ENCODE results near the gene ALDH1A1. TPM values are rescaled to one million over a fixed set of nuclear protein-coding genes. Genes with fewer than 3 reads are reported as not detected.
"Not testable (repeated sequence)": the region's sequence is repeated elsewhere in the genome, so short reads cannot be mapped to it uniquely, and the experiment has no call there.

Gene ALDH1A1
- total RNA-seq, 2 donors from 2014 or later = 16.8 to 427 TPM

GRCh38 chr9:72943844-72944462 lies 8.9 kb downstream of the ALDH1A1 start:
- H3K27me3 ChIP-seq (replicated peaks; ENCODE audit: insufficient read depth) = peaks cover 6% of the 10 kb centered on the region
- H3K4me3 ChIP-seq = no peak overlapping the region
- 90% methylated on average over 2 of the region's 2 CpGs for WGBS
- H3K36me3 ChIP-seq = no peaks in the 10 kb centered on the region
- DNase-seq (ENCODE audit: low spot score) = no peak
- H3K9me3 ChIP-seq = no peaks in the 10 kb centered on the region
- no peak overlapping the region for H3K27ac ChIP-seq
- intact Hi-C loops (cut with DNase I) = no loop called here
- TF ChIP-seq POLR2A (IDR thresholded peaks at IDR 0.05) (no peak), CTCF (IDR thresholded peaks at IDR 0.05) (no peak), POLR2AphosphoS5 (IDR thresholded peaks at IDR 0.05) (no peak)
- no peaks in the 10 kb centered on the region for H3K4me1 ChIP-seq (replicated peaks)

GRCh38 chr9:72942451-72942850 lies 10.4 kb downstream of the ALDH1A1 start:
- WGBS = 93% methylated on average over 2 of the region's 2 CpGs
- no peaks in the 10 kb centered on the region for H3K4me1 ChIP-seq (replicated peaks)
- no peaks in the 10 kb centered on the region for H3K27me3 ChIP-seq (replicated peaks; ENCODE audit: insufficient read depth)
- no peak overlapping the region for H3K27ac ChIP-seq
- TF ChIP-seq CTCF (IDR thresholded peaks at IDR 0.05) = no peak
- TF ChIP-seq POLR2A (IDR thresholded peaks at IDR 0.05) = no peak
- no peak for TF ChIP-seq POLR2AphosphoS5 (IDR thresholded peaks at IDR 0.05)
- no peak for DNase-seq (ENCODE audit: low spot score)
- no peaks in the 10 kb centered on the region for H3K9me3 ChIP-seq
- H3K36me3 ChIP-seq = no peaks in the 10 kb centered on the region
- intact Hi-C loops (cut with DNase I) = no loop called here
- no peak overlapping the region for H3K4me3 ChIP-seq

GRCh38 chr9:72939581-72939980 lies 13.3 kb downstream of the ALDH1A1 start:
- H3K9me3 ChIP-seq; H3K4me3 ChIP-seq; DNase-seq (ENCODE audit: low spot score); intact Hi-C loops (cut with DNase I); H3K27me3 ChIP-seq (replicated peaks; ENCODE audit: insufficient read depth); H3K36me3 ChIP-seq; H3K27ac ChIP-seq; H3K4me1 ChIP-seq (replicated peaks): not testable (repeated sequence)
- WGBS = 94% methylated on average over 6 of the region's 6 CpGs

- H3K27me3 ChIP-seq (replicated peaks; ENCODE audit: insufficient read depth) = no peaks in the 10 kb centered on the region
- DNase-seq (ENCODE audit: low spot score) = no peak
- intact Hi-C loops (cut with DNase I) = no loop called here
- H3K27ac ChIP-seq = no peak overlapping the region
- H3K4me1 ChIP-seq (replicated peaks) = no peaks in the 10 kb centered on the region
- no peaks in the 10 kb centered on the region for H3K9me3 ChIP-seq
- 89% methylated on average over 4 of the region's 4 CpGs for WGBS
- H3K4me3 ChIP-seq = no peak overlapping the region
- H3K36me3 ChIP-seq = no peaks in the 10 kb centered on the region
- no peak for TF ChIP-seq POLR2A (IDR thresholded peaks at IDR 0.05)
- TF ChIP-seq POLR2AphosphoS5 (IDR thresholded peaks at IDR 0.05) = no peak
- TF ChIP-seq CTCF (IDR thresholded peaks at IDR 0.05) = no peak
Observed at GRCh38 chr9:72937545-72937944, 15.3 kb downstream of the ALDH1A1 start.

- intact Hi-C loops (cut with DNase I) = no loop called here
Observed at GRCh38 chr9:72936679-72937078, 16.2 kb downstream of the ALDH1A1 start.

More at GRCh38 chr9:72936679-72937078, 16.2 kb downstream of the ALDH1A1 start:
- Histone ChIP-seq H3K36me3 (no peaks in the 10 kb centered on the region), H3K27me3 (replicated peaks; ENCODE audit: insufficient read depth) (no peaks in the 10 kb centered on the region), H3K9me3 (no peaks in the 10 kb centered on the region), H3K4me1 (replicated peaks) (no peaks in the 10 kb centered on the region), H3K27ac (no peak overlapping the region), H3K4me3 (no peak overlapping the region)
- no peak for TF ChIP-seq CTCF (IDR thresholded peaks at IDR 0.05)
- TF ChIP-seq POLR2AphosphoS5 (IDR thresholded peaks at IDR 0.05) = no peak
- no peak for TF ChIP-seq POLR2A (IDR thresholded peaks at IDR 0.05)
- WGBS = 89% methylated on average over 2 of the region's 2 CpGs
- no peak for DNase-seq (ENCODE audit: low spot score)

Measured in prostate gland (tissue), 2 donors.